GM18502 (cell line): ENCODE data around the gene PHLPP1.

Experiments used
- ATAC-seq: cut with Tn5 transposase; IDR thresholded peaks from one replicate; pipeline ENCODE4 v1.9.1; 2021; ENCODE audit warnings: mild to moderate bottlenecking; ENCODE audit not compliant: unreplicated experiment, poor library complexity

Gene PHLPP1

DNA sequence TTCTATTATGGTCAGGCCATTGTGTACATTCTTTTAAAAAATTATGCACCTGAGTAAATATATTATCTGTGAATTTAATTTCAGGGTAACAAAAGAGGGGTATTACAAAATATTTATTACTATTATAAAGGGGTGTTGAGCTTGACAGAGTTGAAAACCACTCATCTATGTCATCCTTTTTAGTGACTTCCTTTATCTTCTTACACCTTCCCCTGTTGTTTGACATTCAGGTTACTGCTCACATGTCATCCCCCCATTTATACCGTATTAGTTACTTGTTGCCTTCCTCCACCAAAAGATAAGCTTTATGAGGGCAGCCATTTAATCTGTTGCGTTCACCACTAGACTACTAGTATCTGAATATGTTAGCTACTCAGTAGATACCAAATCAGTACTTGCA lies 313.0 kb downstream of the PHLPP1 start:
- no peak for ATAC-seq
